ENCODE data around the gene RAB15. TPM values are rescaled to one million over a fixed set of nuclear protein-coding genes. Genes with fewer than 3 reads are reported as not detected.

Gene RAB15
- total RNA-seq, 6 donors from 2014 or later = 16.8 to 39.8 (median 22.8) TPM

DNA sequence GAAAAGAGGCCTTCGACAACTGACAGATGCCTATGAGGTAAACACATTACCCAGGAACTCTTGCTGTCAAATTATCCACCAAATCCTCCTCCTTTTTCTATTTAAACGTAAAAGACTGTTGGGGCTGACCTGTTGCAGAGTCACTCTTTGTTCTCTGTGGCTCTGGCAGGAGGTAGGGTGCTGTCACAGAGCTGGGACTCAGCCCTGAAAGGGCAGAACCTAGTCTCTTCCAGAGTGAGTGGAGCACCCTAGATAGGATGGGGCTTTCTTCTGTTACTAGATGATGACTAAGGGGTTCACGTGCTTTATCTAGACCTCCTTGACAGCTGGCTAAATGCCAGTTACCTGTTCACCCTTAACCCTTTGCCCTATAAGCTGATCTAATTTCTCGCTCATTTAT lies 40.2 kb upstream of the RAB15 start:
- DNase-seq = no peak
- Histone ChIP-seq H3K4me1 (no peaks in the 10 kb centered on the region), H3K27me3 (no peaks in the 10 kb centered on the region), H3K4me3 (no peak overlapping the region), H3K27ac (no peak overlapping the region), H3K36me3 (peaks cover 2 to 25% (median 11%) of the 10 kb centered on the region in 4 donors), H3K9me3 (no peaks in the 10 kb centered on the region)
- no peak for ATAC-seq (ENCODE audit: low FRiP score in 2 of 2)
- TF ChIP-seq EP300 (IDR thresholded peaks at IDR 0.05) = no peak
- TF ChIP-seq, protein P1, sequence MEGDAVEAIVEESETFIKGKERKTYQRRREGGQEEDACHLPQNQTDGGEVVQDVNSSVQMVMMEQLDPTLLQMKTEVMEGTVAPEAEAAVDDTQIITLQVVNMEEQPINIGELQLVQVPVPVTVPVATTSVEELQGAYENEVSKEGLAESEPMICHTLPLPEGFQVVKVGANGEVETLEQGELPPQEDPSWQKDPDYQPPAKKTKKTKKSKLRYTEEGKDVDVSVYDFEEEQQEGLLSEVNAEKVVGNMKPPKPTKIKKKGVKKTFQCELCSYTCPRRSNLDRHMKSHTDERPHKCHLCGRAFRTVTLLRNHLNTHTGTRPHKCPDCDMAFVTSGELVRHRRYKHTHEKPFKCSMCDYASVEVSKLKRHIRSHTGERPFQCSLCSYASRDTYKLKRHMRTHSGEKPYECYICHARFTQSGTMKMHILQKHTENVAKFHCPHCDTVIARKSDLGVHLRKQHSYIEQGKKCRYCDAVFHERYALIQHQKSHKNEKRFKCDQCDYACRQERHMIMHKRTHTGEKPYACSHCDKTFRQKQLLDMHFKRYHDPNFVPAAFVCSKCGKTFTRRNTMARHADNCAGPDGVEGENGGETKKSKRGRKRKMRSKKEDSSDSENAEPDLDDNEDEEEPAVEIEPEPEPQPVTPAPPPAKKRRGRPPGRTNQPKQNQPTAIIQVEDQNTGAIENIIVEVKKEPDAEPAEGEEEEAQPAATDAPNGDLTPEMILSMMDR (IDR thresholded peaks at IDR 0.05) = no peak
- no peak for TF ChIP-seq POLR2AphosphoS5 (IDR thresholded peaks at IDR 0.05)
- no peak for TF ChIP-seq POLR2A (IDR thresholded peaks at IDR 0.05)
- WGBS, 2 donors = 86 to 92% methylated on average over 4 of the region's 4 CpGs

DNA sequence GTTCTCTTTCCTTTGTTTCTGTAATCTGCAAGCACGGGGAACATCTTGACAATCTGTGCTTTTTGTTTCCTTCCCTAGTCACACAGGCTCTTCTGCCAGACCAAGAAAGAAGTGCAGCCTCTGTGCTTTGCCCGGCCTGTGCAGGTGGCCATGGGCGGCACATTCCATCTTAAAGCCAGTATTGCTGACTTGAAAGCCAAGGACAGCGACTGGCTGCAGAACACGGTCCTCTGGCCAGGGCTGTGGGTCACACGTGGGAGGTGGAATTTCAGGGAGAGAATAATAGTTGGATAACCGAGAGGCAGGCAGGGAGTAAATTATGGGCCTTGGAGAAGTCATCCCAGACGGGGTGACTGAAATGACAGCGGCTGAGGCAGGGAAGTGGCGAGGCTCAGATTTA lies 39.4 kb upstream of the RAB15 start:
- WGBS, 2 donors = 90 to 93% methylated on average over 10 of the region's 10 CpGs

DNA sequence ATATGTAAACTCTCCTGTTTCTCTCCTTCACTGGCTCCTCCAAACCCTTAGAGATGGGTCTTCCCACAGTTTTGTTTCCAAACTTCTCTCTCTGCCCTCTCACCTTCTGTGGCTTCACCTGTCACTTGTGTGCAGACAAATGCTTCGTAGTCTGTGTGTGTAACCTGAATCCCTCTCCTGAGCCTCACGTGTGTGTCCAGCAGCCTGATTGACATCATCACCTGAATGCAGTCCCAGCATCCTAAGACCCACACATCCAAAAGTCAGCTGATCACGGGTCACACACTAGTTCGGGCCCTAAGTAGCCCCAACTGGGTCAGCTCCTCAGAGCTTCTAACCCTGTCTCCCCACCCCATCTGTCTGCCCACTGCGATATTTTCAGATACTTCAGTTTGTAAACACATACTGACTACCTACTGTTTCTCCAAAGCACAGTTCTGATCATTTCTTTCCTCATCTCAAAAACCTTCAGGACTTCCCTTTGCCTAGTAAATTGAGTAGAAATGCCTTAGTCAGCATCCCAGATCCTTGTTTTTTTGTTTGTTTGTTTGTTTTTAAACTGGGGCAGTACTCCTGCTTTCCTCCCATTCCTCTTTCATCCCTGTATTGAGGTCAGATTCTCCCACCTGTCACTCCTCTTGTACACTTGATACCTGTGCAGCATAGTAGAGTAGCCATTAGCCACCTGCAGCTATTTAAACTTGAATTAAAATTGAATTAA lies 38.2 kb upstream of the RAB15 start:
- H3K4me3 ChIP-seq = no peak overlapping the region
- DNase-seq = no peak
- ATAC-seq (ENCODE audit: low FRiP score in 2 of 2) = no peak
- no peaks in the 10 kb centered on the region for H3K9me3 ChIP-seq
- no peaks in the 10 kb centered on the region for H3K4me1 ChIP-seq
- WGBS, 2 donors = 88 to 90% methylated on average over 5 of the region's 5 CpGs
- H3K27me3 ChIP-seq = no peaks in the 10 kb centered on the region
- no peak overlapping the region for H3K27ac ChIP-seq
- peaks cover 2 to 15% (median 8%) of the 10 kb centered on the region in 4 donors for H3K36me3 ChIP-seq
- TF ChIP-seq POLR2A (IDR thresholded peaks at IDR 0.05) = no peak
- TF ChIP-seq EP300 (IDR thresholded peaks at IDR 0.05) = no peak
- TF ChIP-seq POLR2AphosphoS5 (IDR thresholded peaks at IDR 0.05) = no peak
- TF ChIP-seq, protein P1 (IDR thresholded peaks at IDR 0.05) = no peak

More for the DNA sequence above, 39.4 kb upstream of the RAB15 start:
- no peak overlapping the region for H3K4me3 ChIP-seq
- no peak for DNase-seq
- TF ChIP-seq POLR2AphosphoS5 (IDR thresholded peaks at IDR 0.05) (no peak), EP300 (IDR thresholded peaks at IDR 0.05) (no peak), POLR2A (IDR thresholded peaks at IDR 0.05) (no peak)
- TF ChIP-seq, protein P1 (IDR thresholded peaks at IDR 0.05) = no peak
- no peaks in the 10 kb centered on the region for H3K27me3 ChIP-seq
- ATAC-seq (ENCODE audit: low FRiP score in 2 of 2) = no peak
- H3K9me3 ChIP-seq = no peaks in the 10 kb centered on the region
- no peaks in the 10 kb centered on the region for H3K4me1 ChIP-seq
- H3K36me3 ChIP-seq = peaks cover 2 to 23% (median 10%) of the 10 kb centered on the region in 4 donors
- H3K27ac ChIP-seq = no peak overlapping the region

DNA sequence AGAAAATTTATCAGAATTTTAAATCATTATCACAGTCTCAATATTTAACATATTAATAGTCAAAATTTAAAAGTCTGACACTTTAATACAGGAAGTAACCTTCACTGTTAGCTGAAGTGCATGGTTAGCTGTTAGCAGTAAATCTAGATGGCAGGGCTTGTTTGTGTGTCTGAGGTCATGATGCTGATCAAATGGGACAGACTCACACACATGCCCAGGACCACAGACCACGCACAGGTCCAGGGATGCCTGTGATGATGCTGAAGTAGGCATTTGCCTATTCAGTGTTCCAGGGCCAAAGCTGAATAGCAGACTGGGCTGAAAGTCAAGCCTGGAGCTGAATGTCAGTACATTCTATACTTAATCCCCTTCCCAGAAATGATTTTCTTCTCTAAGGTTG lies 35.1 kb upstream of the RAB15 start:
- DNase-seq = no peak
- Histone ChIP-seq H3K4me1 (peaks cover 0 to 6% (median 2%) of the 10 kb centered on the region in 4 donors), H3K36me3 (peaks cover under 1 to 14% (median 6%) of the 10 kb centered on the region in 4 donors), H3K27ac (no peak overlapping the region), H3K9me3 (no peaks in the 10 kb centered on the region), H3K27me3 (no peaks in the 10 kb centered on the region), H3K4me3 (no peak overlapping the region)
- TF ChIP-seq, protein P1 (IDR thresholded peaks at IDR 0.05) = no peak
- no peak for TF ChIP-seq POLR2A (IDR thresholded peaks at IDR 0.05)
- no peak for TF ChIP-seq POLR2AphosphoS5 (IDR thresholded peaks at IDR 0.05)
- no peak for TF ChIP-seq EP300 (IDR thresholded peaks at IDR 0.05)
- WGBS, 2 donors = 92 to 93% methylated on average over 1 of the region's 1 CpG
- no peak for ATAC-seq (ENCODE audit: low FRiP score in 2 of 2)
